ENCODE results near the gene COMT.
"Not testable (repeated sequence)": the region's sequence is repeated elsewhere in the genome, so short reads cannot be mapped to it uniquely, and the experiment has no call there.

Gene COMT

DNA sequence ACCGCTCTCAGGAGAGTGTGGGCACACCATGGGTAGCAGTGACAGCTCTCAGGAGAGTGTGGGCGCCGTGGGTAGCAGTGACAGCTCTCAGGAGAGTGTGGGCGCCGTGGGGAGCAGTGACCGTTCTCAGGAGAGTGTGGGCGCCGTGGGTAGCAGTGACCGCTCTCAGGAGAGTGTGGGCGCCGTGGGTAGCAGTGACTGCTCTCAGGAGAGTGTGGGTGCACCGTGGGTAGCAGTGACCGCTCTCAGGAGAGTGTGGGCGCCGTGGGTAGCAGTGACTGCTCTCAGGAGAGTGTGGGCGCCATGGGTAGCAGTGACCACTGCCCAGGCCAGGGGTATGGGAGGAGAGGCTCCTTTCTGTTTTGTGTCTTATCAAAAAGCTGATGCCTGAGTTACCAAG is 33.7 kb upstream of the COMT start:
- in situ Hi-C loops (cut with MboI; ENCODE audit: low sequenced_read_pairs): not testable (repeated sequence)

DNA sequence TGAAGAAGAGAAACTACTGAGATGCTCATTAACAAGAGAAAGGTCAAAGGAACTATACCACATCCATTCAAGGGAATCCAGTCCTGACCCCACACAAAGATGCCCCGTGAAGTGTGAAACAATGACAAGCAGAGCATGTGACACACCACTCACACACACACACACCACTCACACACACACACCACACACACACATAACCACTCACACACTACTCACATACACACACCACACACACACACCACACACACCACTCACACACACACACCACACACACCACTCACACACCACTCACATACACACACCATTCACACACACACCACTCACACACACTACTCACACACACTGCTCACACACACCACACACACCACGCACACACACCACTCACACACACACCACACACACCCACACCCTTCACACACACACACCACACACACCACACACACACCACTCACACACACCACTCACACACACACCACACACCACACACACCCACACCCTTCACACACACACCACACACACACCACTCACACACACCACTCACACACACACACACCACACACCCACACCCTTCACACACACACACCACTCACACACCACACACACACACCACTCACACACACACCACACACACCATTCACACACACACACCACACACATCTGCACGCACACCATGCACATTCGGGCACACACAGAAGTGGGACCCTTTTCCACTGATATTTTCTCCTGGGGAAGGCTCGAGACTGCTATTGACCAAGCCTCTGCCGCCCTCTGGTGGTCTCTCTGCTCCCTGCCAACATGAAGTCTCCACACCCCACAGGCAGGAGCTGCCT is 32.0 kb upstream of the COMT start:
- in situ Hi-C loops (cut with MboI; ENCODE audit: low sequenced_read_pairs): no loop called here

DNA sequence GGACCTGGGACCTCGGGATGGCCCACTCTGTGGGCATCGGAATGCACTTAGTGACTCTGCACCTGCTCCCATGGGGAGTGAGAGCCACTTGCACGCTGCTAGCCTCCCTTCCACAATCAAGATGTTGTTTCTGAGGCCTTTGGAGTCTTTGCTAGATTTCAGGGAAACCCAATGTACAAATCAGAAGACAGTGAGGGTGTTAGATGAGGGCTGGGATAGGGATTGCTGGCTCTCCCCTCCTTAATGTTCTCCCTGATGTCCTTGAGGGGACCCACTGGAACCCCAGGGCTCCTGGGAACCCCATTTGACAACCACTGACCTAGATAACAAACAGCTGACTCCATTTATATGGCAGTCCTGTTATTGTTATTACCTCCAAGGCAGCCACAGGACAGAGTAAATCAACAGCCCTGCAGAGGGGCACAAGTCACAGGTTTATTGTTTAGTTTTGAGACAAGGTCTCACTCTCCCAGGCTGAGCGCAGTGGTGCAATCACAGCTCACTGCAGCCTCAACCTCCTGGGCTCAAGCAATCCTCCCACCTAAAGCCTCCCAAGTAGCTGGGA is 31.3 kb upstream of the COMT start:
- in situ Hi-C loops (cut with MboI; ENCODE audit: low sequenced_read_pairs): no loop called here

DNA sequence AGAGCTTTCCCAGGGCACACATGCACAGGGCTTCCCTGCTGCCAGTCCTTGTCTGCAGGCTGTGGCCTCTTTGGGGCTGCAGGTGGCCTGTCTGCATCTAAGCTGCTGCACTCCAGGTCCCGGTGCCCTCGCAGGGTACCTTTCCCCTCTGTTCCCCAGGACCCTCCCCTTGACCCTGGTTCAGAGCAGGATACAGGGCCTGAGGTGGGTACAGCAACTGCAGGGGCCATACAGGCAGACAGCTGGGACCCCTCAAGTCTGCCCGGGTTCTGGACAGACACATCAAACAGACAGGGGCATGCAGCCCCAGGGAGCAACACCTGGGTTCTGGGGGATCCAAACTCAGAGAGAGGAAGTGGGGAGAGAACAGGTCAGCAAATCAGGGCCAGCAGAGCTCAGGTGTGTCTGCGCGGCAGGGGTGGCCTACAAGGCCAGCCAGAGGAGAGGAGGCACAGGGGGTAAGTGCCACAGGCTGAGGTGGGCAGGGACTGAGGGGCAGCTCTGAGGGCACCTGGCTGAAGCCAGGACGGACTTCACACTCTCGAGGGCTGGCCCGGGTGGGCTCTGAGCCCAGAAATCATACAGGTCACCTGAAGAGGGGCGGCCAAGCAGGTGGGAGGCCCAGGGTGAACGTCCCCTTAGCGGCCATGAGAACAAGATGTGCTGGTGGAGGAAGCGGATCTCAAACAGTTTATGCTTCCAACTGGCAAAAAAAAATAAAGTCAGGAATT is 29.9 kb upstream of the COMT start:
- in situ Hi-C loops (cut with MboI; ENCODE audit: low sequenced_read_pairs): no loop called here

DNA sequence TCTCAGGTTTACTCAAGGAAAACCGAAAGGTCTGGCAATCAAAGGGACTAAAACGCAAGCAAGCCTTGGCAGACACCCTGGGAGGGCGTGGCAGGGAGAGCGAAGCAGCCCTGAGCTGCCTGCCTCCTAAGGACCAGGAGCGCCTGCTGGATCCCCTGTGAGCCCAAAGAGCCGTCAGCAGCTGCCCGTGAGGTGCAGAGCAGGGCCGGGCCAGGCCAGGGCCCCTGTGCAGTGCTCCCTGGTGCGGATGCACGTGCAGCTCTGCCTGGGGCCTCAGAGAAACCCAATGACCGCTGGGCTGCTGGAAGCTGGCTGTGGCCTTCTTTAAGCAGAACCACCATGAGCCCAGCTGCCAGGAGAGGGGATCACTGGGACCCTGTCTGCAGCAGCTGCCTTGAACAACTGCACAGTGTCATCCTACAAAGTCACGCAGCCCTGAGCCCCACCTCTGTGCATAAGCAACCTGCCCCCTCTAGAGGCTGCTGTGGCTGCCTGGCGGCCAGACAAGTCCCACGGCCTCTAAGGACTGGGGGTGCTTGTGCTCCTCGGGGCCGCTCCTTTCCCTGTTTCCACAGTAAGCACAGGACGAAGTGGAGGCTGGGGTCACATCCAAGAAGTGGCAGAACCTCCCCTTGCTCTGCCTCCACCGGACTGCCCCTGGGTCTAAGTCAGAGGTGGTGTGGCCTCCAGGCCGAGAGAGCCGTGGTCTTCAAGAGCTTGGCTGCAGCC is 29.1 kb upstream of the COMT start:
- in situ Hi-C loops (cut with MboI; ENCODE audit: low sequenced_read_pairs): no loop called here

DNA sequence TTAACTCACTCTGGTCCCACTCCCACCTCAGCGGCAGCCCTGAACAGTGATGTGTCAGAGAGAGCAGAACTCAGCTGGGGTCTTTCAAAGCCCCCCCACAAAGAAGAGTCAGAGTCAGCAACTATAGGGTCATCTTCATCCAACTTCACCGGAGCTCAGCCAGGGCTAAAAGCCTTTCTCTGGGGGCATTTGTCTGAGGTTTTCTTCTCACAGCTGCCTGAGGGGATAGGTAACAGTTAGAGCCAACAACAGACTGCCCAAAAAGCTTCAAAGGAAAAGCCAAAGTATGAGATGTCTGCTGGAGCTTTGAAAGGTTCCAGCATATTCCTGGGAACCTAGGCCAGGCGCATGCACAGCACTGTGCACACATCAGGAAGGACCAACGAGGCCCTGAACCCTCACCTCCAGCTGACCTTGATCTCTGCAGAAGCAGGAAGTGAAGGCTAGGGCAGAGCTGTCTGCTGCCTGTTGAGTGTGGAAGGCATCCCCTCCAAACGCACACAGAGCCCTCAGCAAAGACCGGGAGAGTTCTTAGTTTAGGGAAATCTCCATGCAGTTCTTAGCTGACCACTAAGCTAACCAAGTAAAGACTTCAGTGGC is 28.1 kb upstream of the COMT start:
- in situ Hi-C loops (cut with MboI; ENCODE audit: low sequenced_read_pairs): no loop called here

DNA sequence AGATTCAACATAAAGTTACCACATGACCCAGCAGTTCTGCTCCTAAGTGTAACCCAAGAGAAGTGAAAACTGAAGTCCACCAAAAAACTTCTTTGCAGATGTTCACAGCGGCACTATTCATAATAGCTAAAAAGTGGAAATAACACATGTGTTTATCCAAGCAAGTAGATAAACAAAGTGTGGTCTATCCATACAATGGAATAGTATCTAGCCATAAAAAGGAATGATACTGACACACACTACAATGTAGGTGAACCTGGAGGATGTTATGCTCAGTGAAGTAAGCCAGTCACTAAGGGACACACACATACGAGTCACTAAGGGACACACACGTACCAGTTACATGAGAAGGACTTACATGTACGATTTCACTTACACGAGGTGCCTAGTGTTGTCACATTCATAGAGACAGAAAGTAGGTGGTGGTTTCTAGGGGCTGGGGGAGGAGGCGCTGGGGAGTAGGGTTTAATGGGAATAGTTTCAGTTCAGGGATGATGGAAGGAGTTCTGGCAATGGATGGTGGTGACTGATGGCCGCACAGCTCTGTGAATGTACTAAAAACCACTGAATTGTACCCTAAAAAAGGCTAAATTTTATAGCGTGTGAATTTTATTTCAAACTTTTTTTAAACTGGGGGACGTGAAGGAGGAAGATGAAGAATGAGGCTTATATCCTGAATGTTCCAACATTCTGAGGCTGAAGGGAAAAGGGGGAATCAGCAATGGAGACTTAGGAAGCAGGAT is 27.2 kb upstream of the COMT start:
- in situ Hi-C loops (cut with MboI; ENCODE audit: low sequenced_read_pairs): no loop called here

DNA sequence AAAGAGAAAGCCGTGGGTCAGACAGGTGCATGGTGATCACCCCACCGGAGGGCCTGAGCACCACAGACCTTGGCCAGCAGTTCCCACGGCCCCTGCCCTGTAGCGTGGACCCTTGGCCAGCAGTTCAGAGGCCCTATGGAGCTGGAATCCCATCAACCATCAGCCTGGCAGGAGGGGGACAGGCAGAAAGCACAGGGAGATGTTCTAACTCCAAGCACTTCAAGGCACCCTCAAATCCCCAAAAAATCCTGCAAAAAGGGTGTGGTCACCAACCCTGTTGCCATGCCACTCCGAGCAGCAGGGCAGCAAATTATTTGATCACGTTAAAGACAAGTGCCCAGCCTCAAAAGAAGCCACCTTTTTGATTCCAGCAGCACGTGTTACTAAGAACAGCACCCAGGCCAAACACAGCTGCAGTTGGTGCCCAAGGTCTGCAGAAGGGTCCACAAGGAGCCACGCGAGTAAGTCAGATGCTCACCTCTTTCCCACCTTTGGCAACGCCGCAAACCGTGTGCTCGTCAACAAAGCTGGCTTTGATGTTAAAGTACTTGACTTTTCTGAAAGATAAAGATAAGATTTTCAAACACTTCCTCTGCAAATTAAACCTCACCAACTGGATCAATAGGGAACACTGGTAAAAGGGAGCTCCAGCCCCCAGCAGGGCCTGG is 26.2 kb upstream of the COMT start:
- in situ Hi-C loops (cut with MboI; ENCODE audit: low sequenced_read_pairs): no loop called here

DNA sequence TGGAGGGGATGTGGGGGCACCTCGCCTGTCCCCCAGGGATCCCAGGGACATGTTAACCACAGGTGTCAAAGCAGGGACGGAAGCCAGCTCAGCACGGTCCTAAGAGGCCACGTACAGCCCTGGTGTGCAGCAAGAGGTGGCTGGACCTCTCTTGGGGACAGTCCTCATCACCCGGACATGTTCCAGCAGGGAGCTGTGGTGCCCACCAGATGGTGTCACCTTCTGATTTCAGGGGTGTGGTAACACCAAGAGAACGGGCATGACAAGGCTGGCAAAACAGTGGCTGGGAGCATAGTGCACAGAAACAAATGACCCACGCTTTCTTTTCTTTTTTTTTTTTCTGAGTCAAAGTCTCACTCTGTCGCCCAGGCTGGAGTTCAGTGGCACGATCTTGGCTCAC is 25.6 kb upstream of the COMT start:
- in situ Hi-C loops (cut with MboI; ENCODE audit: low sequenced_read_pairs): no loop called here

DNA sequence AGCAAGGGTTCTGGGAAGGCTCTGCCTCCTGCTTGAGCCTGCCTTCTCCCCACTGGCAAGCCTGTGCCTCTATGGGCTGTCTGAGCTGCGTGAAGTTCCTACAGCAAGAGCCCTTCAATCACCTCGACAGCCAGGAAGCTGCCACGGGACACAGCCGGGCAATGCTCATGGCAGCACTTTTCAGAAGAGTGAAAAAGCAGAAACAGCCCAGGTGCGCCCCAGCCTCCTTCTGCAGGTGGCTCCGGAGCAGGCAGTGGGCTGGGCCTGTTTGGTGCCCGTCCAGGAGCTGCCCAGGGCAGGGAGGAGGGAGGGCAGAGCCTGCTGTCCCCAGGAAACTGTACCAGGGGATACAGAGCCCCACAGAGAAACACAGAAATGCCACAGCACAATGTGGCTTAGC is 24.6 kb upstream of the COMT start:
- in situ Hi-C loops (cut with MboI; ENCODE audit: low sequenced_read_pairs): no loop called here

DNA sequence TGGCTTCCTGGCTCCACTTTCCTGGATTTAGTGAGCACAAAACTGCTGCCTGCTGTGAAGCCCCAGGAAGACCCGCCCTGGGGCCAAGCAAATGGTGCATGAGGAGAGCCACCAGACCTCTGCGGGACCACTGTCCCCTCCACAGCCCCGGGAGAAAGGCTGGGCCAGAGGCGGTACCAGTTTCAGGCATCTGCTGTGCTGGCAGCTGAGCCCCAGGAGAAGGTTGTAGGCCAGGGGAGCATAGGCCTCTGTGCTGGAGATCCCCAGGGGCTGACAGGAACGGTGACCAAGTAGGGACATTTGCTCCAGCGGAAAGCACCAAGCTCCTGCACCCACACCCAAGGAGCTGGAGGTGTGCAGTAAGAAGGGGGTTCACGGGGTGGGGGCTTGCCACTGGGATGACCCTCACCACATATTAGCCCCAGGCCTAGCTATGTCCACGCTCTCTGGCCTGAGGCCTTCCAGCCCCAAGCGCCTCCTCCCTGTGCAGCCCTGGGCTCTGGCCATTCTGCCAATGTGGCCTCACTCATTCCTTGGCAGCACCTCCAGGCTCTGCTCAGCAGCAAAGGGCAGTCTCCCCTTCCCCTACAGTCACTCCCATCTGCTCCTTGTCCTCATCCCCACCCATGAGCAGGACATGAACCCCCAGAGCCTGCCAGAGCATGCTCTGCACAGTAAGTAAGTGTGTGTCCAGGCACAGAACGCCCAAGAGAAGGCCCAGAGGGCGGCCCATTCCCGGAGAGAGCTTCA is 24.0 kb upstream of the COMT start:
- in situ Hi-C loops (cut with MboI; ENCODE audit: low sequenced_read_pairs): no loop called here

DNA sequence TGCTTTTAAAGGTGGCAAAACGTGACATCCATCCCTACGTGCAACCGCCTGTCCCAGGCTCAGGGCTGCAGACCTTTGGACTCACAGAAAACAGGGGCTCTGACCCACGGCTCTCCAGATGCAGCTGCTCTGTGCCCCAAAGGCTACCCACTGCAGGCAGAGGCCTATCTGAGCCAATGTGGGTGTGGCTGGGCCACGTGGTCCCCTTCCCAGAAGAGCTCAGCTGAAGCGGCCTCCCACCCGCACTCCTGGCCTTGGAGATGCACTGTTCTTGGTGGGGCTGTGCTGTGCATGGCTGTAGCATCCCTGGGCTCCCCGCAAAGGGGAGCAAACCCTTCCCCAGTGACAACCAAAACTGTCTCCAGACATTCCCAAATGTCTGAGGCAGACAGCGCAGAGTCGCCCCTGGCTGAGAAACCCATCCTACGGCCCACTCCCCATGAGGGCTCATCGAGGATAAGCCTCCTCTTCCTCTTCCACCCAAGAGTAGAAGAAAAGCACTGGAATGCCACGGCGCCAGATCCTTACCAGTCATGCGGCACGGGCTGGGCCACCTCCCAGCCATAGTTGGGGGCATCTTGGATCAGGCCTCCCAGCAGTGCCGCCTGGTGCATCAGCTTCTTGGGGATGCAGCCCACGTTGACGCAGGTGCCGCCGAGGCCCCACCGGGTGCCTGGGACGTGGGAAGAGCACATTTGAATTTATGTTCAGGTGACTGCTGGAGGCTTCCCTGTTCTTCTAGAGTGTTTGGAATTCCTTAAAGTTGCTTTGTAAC is 23.1 kb upstream of the COMT start:
- in situ Hi-C loops (cut with MboI; ENCODE audit: low sequenced_read_pairs): no loop called here

DNA sequence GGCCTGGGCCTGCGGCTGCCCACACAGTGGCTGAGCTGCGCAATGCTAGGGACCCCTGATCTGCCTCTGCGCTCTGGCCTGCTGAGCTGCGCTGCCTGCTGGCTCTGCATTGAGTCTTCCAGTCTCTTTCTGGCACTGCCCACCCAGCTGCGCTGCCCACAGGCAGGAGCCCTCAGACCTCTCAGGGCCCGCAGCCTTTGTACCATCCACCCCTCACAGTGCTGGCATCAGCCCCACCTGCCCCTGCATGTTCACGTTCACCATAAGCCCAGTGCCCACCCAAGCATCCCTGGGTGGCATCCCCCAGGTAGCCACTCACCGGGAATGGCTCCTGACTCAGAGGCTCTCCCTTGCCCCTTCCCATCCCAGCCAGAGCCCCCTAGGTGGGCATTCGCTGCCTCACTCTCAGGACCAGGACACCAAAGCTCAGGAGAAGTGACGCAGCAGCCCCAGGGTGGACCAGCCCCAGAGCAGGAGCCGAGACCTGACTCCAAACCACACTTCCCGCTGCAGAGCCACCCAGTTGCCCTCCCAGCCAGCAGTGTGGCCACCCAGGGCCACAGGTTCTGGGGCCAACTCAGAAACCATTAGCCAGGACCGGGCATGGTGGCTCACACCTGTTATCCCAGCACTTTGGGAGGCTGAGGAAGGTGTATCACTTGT is 21.7 kb upstream of the COMT start:
- in situ Hi-C loops (cut with MboI; ENCODE audit: low sequenced_read_pairs): no loop called here

DNA sequence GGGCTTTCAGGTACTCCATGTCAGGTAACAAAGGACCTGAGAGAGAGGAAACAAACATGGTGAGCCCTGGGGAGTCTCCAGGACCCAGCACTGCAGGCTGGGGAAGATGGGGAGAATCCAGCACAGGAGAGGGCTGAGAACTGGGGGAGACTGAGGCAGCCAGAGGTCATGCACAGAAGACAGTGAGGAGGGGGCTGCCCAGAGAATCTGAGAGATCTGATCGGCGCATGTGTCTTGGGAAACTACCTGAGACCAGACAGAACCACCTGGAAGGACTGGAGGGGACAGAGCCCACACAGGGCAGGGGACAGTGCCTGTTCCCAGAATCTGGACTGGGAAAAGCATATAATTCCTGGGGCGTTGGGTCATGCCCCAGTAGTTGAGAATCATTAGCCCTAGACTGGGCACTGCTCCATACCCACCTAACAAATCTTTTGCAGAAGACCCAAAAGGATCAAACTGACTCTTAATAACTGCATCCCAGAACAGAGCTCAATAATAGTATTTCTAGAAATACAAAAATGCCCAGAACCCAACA is 20.0 kb upstream of the COMT start:
- in situ Hi-C loops (cut with MboI; ENCODE audit: low sequenced_read_pairs): no loop called here

DNA sequence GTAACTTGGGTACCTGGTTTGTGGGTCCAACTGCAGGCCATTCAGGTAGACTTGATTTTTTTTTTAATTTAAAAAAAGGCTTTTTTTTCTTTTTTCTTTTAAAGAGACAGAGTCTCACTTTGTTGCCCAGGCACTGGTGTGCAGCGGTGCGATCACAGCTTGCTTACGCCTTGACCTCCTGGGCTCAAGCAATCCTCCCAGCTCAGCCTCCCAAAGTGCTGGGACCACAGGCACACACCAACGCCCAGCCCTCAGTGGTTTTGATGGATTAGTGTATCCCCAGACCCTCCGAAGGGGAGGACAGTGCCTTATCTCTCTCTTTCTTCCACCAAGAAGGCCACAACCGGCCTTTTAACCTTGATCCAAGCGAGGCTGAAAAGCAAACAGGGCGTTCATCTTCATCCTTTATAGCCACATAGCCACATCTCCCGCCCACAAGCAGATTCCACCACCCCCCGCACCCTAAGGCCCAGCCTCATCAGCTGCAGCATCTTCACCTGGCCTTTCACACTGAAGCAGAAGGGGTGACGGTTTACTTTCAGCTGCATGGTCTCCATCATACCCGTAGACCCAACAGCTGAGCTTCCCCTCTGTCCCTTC is 17.6 kb upstream of the COMT start:
- in situ Hi-C loops (cut with MboI; ENCODE audit: low sequenced_read_pairs): no loop called here

DNA sequence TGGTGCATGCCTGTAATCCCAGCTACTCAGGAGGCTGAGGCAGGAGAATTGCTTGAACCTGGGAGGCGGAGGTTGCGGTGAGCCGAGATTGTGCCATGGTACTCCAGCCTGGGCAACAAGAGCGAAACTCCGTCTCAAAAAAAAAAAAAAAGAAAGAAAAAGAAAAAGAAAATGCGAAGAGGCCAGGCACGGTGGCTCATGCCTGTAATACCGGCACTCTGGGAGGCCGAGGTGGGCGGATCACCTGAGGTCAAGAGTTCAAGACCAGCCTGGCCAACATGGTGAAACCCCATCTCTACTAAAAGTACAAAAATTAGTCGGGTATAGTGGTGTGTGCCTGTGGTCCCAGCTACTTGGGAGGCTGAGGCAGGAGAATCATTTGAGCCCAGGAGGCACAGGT is 15.5 kb upstream of the COMT start:
- in situ Hi-C loops (cut with MboI; ENCODE audit: low sequenced_read_pairs): not testable (repeated sequence)

DNA sequence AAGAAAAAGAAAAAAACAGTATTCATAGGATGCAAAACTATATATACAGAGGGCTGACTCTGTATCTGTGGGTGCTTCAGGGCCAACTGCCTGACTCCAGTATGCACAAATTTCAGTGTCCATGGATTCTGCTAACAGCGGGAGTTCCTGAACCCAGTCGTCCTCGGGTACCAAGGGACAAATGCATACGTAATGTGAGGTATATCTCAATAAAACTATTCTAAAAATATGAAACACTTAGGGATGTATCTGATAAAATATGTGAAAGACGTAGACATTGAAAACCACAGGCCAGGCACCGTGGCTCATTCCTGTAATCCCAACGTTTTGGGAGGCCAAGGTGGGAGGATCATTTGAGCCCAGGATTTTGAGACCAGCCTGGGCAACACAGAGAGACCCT is 13.9 kb upstream of the COMT start:
- in situ Hi-C loops (cut with MboI; ENCODE audit: low sequenced_read_pairs): no loop called here
